ENCODE results near the gene ETFB.

Gene ETFB

DNA sequence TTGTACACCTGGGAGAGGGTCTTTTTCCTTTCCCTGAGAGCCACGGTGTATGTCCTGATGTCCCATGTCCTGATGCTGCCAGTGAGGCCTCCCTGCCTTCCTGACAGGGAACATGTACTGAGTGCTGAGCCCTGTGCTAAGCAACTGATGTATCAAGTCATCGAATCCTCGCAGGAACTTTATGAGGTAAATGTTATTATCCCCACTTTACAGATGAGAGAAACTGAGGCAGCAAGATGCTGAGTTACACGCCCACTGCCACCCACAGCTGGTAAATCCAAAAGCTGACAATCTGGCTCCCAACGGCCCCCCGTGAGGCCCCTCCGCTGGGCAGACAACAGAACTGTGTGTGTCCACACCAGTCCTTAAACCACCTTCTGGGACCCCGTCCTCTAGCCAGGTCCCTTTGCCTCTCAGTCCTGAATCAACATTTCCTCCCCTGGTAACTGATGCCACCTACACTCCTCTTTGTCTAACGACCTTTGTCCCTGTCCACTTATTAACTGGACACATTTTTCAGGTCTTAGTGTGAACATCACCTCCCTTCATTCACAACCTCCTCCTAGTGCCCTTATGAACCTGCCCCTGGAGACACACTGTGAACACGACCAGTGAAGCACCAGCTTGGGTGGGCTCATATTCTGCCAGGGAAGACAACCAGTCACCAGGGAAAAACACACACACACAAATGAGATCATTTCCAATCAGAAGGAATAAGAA, 18.8 kb downstream of the ETFB start:
- no peak for DNase-seq

DNA sequence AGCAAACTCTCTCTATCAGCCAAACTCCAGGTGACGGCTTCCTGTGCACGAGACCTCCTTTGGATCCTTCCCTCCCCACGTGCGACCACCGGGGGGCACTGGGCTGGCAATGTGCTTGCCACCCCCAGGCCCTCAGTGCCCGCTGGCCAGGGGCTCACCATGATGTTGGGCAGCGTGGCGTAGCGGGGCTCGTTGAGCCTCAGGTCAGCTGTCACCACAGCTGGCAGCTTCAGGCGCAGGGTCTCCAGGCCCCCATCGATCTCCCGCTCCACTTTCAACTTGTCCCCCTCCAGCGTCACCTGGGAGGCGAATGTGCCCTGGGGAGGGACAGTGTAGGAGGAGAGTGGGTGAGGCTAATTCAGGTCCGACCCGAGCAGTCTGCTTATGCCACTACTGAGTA, 19.4 kb downstream of the ETFB start:
- DNase-seq = no peak

DNA sequence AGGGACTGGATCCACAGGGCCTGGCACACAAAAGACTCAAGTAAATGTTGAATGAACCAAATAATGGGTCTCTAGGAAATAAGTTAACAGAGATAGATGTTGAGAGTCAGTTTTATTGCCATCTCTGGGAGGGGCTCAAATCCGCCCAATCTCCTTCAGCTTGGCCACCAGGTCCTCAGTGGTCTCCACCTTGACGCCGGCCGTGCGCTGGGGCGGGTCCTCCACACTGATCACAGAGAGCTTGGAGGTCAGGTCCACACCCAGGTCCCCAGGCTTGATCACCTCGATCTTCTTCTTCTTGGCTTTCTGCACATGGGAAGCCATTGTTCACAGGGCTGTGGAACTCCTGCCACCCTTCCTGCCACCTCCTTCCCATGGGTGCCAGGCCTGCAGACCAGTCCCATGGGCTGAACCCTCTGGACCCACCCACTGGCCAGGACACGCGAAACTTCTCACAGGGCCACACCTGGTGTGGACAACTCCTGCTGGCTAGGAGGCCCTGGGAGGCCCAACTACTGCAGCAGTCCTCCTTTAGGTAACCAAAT, 21.0 kb downstream of the ETFB start:
- no peak for DNase-seq

- no peak for DNase-seq
Observed at GRCh38 chr19:51342631-51343569, 23.3 kb downstream of the ETFB start.

- no peak for DNase-seq
Observed at GRCh38 chr19:51341976-51342580, 24.1 kb downstream of the ETFB start, which contains the start of gene VSIG10L. Gene VSIG10L (minus strand): TSS chr19:51342139. CDS start chr19:51342124, 15 bp downstream.

- no peak for DNase-seq
Observed at GRCh38 chr19:51341066-51341465, 25.1 kb downstream of the ETFB start.

- DNase-seq = peak; percentile 82
Observed at GRCh38 chr19:51339687-51340656, 26.2 kb downstream of the ETFB start.

DNA sequence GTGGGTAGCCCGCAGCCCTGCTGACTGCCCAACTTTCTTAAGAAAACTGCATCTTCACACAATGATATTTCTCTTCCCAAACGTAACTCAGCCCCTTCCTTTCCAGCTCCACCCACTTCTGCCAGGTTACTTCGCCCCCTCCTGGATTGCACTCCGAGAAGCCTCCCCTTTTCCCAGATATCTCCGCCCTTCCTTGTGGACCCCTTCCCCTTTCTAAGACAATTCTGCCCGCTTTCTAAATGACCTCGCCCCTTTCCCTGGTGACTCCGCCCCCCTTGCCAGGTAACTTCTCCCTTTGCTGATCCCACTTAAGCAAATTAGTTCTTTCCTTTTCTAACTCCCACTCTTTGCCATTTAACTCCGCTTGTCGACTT, 26.9 kb downstream of the ETFB start:
- no peak for DNase-seq

DNA sequence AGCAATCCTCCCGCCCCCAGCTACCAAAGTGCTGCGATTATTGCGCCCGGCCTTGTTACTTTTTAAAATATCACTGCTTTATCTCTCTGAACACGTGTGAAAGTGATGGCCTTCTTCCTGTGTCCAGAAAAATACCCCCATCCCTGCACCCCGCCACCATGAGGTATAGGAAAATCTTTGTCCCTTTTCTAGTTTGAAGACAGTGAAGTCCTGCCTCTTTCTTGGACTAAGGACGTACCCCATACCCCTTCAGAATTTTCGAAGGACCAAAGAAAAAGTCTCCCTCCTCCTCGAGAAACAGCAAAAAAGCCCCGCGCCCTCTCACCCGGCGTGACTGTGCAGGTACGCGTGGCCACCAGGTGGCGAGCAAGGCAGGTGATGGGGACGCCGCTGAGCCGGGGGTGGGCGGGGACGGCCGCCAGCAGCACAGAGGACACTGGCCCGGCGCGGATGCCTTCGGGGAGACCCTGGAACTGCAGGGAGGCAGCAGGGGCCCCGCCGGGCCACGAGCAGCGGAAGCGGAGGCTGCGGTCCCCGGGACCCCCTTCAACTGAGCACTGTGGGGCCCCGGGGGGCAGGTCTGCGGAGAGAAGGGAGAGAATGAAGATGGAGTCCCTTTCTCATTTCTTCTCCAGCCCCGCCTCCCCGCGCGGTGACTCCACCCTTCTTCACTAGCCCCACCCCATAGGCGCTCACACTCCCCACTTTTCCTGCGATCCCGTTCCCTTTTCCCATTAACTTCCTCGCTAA, 27.4 kb downstream of the ETFB start:
- DNase-seq = peak; percentile 43

GRCh38 chr19:51337861-51338562, 28.2 kb downstream of the ETFB start:
- no peak for DNase-seq

DNA sequence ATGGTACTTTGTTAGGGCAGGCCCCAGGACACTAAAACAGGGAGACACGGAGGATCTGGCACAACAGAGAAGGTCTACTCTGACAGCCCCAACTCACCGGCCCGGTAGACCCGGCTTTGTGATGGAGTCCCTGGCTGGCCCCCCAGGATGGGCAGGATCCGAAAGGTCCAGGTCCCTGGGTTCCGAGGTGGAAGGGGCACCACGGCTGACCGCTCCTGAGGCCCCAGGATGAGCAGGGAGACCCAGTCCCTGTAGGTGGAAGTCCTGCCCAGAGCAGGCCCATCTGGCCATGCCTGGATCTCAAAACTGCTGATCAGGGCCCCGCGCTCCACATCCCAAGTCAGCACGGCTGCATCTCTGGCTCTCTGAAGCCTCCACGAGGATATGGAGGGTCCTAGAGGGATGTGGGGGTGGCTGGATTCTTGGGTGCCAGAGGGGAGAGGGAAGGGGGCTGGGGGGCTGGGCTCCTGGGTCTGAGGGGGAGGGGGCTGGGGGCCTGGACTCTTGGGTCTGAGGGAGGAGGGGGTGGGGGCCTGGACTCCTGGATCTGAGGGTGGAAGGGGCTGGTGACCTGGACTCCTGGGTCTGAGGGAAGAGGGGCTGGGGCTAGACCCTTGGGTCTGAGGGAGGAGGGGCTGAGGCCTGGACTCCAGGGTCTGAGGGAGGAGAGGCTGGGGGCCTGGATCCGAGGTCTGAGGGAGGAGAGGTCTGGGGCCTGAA, 28.9 kb downstream of the ETFB start:
- DNase-seq = no peak

- DNase-seq = no peak
Observed at GRCh38 chr19:51333836-51334460, 32.2 kb downstream of the ETFB start.

DNA sequence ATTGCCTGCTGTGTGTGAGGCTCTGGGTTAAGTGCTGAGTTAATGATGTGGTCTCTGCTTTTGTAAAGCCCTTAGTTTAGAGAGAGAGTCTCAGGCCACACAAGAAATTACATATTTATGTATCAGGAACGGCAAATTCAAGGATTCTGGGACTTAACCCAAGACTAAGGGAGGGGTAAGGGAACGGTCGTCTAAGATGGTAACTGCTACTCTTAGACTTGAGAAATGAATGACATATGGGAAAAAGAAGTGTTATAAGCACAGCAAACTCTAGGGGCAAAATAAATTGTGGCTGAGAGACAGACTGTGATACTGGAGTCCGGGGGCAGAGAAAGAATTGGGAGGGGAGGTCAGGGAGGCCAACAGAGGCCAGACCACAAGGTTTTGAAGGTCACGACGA, 34.5 kb downstream of the ETFB start:
- no peak for DNase-seq

DNA sequence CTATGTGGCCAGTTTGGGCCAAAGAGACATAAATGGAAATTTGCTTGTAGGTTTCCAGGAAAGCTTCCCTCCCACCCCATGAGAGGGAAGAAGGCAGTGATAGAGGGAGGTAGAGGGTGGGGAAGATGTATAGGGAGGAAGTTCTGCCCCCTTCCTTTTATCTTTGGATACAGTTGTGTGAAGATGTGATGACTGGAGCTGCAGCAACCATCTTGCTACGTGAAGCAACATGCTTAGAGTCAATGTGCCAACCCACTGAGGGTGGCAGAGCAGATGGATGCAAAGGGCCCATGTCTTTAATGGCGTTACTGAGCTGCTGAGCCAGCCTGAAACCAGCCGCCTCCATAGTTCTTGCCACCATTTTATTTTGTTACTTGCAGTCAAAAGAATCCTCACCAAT, 35.0 kb downstream of the ETFB start:
- DNase-seq = no peak

DNA sequence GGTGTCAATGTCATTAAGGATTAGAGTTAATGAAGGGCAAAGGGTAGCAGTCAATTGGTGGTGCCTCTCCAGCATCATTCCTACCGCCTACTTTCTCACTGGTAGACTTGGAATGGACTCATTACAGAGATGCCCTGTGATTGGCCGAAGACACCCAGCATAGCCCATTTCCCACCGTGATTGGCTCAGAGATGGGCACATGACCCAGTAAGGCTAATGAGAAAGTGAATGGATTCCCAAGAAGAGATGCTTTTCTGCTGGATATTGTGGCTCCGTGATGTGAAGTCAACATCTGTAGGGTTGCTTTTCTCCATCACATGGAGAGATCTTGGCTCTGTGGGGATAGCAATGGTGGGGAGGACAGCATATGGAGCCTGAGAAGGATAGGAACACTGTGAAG, 35.8 kb downstream of the ETFB start:
- no peak for DNase-seq

DNA sequence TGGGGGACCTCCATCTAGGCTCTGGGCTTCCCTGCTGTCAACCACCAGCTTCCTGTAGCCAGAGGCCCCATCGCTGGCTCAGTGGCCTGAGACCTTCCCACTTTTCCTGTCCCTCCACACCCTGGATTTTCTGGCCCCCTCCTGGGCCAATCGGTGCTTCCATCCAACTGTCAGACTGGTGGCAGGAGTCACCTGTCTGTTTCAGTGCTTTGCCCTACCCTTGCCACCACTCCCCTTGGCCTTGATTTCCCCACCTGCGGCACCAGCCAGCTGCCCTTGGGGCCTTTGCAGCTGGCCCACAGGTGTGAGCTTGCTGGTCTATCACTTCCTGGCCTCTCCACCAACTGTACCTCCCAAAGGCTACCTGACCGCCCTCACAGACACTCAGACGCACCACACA, 36.8 kb downstream of the ETFB start:
- no peak for DNase-seq

DNA sequence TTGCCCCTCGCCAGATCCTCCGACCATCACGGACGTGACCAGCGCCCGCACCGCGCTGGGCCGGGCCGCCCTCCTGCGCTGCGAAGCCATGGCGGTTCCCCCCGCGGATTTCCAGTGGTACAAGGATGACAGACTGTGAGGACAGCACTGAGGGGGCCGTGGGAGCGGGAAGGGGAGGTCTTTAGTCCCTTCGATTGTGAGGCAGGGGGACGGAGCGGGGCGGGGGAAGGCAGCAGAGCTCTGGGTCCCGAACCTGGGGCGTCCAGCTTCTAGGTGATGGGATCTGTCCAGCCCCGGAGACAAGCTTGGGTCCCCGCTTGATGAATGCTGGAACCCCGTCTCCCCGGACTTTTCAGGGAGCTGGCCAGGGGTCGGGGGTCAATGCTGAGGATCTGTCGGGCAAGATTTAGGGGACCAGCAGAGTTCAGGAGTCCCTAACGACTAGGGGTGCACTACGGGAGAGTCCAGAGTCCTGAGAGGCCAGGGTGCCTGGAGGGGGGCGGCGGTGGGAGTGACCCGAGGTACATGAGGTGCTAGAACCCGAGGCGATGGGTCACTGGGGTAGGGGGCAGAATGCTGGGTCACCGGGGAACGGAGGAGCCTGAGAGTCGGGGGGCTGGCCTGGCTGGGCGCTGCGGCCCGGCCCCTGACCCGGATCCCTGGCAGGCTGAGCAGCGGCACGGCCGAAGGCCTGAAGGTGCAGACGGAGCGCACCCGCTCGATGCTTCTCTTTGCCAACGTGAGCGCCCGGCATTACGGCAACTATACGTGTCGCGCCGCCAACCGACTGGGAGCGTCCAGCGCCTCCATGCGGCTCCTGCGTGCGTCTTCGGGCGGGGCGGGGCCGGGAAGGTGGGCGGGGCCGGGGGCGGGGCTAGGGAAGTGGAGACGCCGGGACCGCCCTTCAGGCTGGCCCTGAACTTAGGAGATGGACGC, 38.9 kb downstream of the ETFB start:
- DNase-seq = no peak
